ENCODE results near the gene RGS7. TPM values are rescaled to one million over a fixed set of nuclear protein-coding genes. Genes with fewer than 3 reads are reported as not detected.
"Not testable (repeated sequence)": the region's sequence is repeated elsewhere in the genome, so short reads cannot be mapped to it uniquely, and the experiment has no call there.

The RGS7 gene
- total RNA-seq, 2 experiments from 2014 or later, result not detected

DNA sequence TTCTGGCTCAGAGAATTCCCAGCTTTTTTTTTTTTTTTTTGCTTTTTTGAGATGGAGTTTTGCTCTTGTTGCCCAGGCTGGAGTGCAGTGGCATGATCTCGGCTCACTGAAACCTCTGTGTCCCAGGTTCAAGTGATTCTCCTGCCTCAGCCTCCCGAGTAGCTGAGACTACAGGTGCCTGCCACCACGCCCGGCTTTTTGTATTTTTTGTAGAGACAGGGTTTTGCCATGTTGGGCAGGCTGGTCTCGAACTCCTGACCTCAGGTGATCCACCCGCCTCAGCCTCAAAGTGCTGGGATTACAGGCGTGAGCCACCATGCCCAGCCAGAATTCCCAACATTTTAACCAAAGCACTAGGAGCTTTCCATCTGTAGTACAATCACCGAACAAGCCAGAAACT, 65.5 kb downstream of the RGS7 start:
- H3K4me3 Mint-ChIP-seq; DNase-seq; H3K4me1 Mint-ChIP-seq (ENCODE audit: low read depth); H3K27ac Mint-ChIP-seq; ATAC-seq; H3K36me3 Mint-ChIP-seq (ENCODE audit: low read depth); H3K27me3 Mint-ChIP-seq (ENCODE audit: low read depth); CTCF ChIA-PET; H3K9me3 Mint-ChIP-seq (ENCODE audit: insufficient read depth); POLR2A ChIA-PET: not testable (repeated sequence)

GRCh38 chr1:241286486-241286885, 70.5 kb downstream of the RGS7 start:
- POLR2A ChIA-PET, result no interaction called here

DNA sequence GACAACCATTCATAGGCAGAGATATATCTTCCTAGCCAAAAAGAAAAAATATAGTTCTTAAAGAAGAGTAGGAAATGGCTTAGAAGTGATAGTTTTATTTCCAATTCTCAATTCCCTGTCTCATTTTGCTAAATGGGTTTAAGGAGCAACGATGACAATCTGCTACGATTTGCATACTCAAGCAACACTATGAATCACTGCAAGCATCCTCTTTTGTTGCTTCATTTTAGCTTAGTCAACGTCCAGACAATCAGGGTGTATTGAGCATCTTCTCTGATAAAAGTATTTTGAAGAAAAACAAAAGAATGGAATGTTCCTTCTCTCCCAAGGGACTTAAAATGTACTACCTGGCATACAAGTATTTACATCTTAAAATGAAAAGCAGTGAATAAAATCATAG, 80.6 kb downstream of the RGS7 start:
- no peaks in the 10 kb centered on the region for H3K4me1 Mint-ChIP-seq (ENCODE audit: low read depth)
- POLR2A ChIA-PET, result no interaction called here
- no peak overlapping the region for H3K4me3 Mint-ChIP-seq
- CTCF ChIA-PET, result no interaction called here
- H3K27ac Mint-ChIP-seq, result no peak overlapping the region
- no peaks in the 10 kb centered on the region for H3K36me3 Mint-ChIP-seq (ENCODE audit: low read depth)
- no peaks in the 10 kb centered on the region for H3K27me3 Mint-ChIP-seq (ENCODE audit: low read depth)
- H3K9me3 Mint-ChIP-seq (ENCODE audit: insufficient read depth), result peaks cover 23% of the 10 kb centered on the region
- DNase-seq (no peak), ATAC-seq (no peak)

More at GRCh38 chr1:241286486-241286885, 70.5 kb downstream of the RGS7 start:
- ATAC-seq (no peak), DNase-seq (no peak)
- H3K27ac Mint-ChIP-seq, result no peak overlapping the region
- no peak overlapping the region for H3K4me3 Mint-ChIP-seq
- H3K27me3 Mint-ChIP-seq (ENCODE audit: low read depth), result no peaks in the 10 kb centered on the region
- CTCF ChIA-PET, result no interaction called here
- no peaks in the 10 kb centered on the region for H3K4me1 Mint-ChIP-seq (ENCODE audit: low read depth)
- peaks cover 4% of the 10 kb centered on the region for H3K9me3 Mint-ChIP-seq (ENCODE audit: insufficient read depth)
- no peaks in the 10 kb centered on the region for H3K36me3 Mint-ChIP-seq (ENCODE audit: low read depth)

- no peak for ATAC-seq
- ChIA-PET CTCF (no interaction called here), POLR2A (no interaction called here)
- no peaks in the 10 kb centered on the region for H3K27me3 Mint-ChIP-seq (ENCODE audit: low read depth)
- H3K9me3 Mint-ChIP-seq (ENCODE audit: insufficient read depth), result peaks cover 23% of the 10 kb centered on the region
- no peak overlapping the region for H3K27ac Mint-ChIP-seq
- DNase-seq, result no peak
- no peaks in the 10 kb centered on the region for H3K36me3 Mint-ChIP-seq (ENCODE audit: low read depth)
- no peak overlapping the region for H3K4me3 Mint-ChIP-seq
- no peaks in the 10 kb centered on the region for H3K4me1 Mint-ChIP-seq (ENCODE audit: low read depth)
These were observed 81.0 kb downstream of the RGS7 start for GRCh38 chr1:241275981-241276380.

- Mint-ChIP-seq H3K36me3 (ENCODE audit: low read depth) (no peaks in the 10 kb centered on the region), H3K27me3 (ENCODE audit: low read depth) (no peaks in the 10 kb centered on the region), H3K4me3 (no peak overlapping the region), H3K4me1 (ENCODE audit: low read depth) (no peaks in the 10 kb centered on the region), H3K9me3 (ENCODE audit: insufficient read depth) (peaks cover 23% of the 10 kb centered on the region), H3K27ac (no peak overlapping the region)
- CTCF ChIA-PET, result no interaction called here
- POLR2A ChIA-PET, result no interaction called here
- no peak for ATAC-seq
- DNase-seq, result no peak
These were observed 81.8 kb downstream of the RGS7 start for GRCh38 chr1:241275226-241275625.

GRCh38 chr1:241274693-241275092, 82.3 kb downstream of the RGS7 start:
- no peaks in the 10 kb centered on the region for H3K4me1 Mint-ChIP-seq (ENCODE audit: low read depth)
- ATAC-seq (no peak), DNase-seq (no peak)
- ChIA-PET POLR2A (no interaction called here), CTCF (no interaction called here)
- H3K36me3 Mint-ChIP-seq (ENCODE audit: low read depth), result no peaks in the 10 kb centered on the region
- no peak overlapping the region for H3K27ac Mint-ChIP-seq
- no peaks in the 10 kb centered on the region for H3K27me3 Mint-ChIP-seq (ENCODE audit: low read depth)
- peaks cover 23% of the 10 kb centered on the region for H3K9me3 Mint-ChIP-seq (ENCODE audit: insufficient read depth)
- H3K4me3 Mint-ChIP-seq, result no peak overlapping the region

- Mint-ChIP-seq H3K27me3 (ENCODE audit: low read depth) (no peaks in the 10 kb centered on the region), H3K4me3 (no peak overlapping the region), H3K4me1 (ENCODE audit: low read depth) (no peaks in the 10 kb centered on the region), H3K36me3 (ENCODE audit: low read depth) (no peaks in the 10 kb centered on the region), H3K9me3 (ENCODE audit: insufficient read depth) (peaks cover 21% of the 10 kb centered on the region), H3K27ac (no peak overlapping the region)
- DNase-seq, result no peak
- CTCF ChIA-PET, result no interaction called here
- no peak for ATAC-seq
- POLR2A ChIA-PET, result no interaction called here
These were observed 84.2 kb downstream of the RGS7 start for GRCh38 chr1:241272828-241273227.

DNA sequence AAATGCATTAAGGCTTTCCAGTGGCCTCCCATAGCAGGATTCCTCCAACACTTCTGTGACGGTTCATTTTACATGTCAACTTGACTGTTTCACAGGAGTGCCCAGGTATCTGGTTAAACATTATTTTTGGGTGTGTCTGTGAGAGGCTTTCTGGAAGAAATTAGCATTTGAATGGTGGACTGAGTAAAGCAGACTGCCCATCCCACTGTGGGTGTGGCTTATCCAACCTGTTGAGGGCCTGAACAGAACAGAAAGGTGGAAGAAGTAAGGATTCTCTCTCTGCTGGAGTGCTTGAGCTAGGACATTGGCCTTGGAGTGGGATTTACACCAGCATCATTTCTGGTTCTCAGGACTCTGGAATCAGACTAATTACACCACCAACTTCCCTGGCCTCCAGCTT, 85.6 kb downstream of the RGS7 start:
- no peak for ATAC-seq
- Mint-ChIP-seq H3K27me3 (ENCODE audit: low read depth) (no peaks in the 10 kb centered on the region), H3K4me3 (no peak overlapping the region), H3K27ac (no peak overlapping the region), H3K36me3 (ENCODE audit: low read depth) (no peaks in the 10 kb centered on the region), H3K4me1 (ENCODE audit: low read depth) (no peaks in the 10 kb centered on the region), H3K9me3 (ENCODE audit: insufficient read depth) (peaks cover 21% of the 10 kb centered on the region)
- CTCF ChIA-PET, result no interaction called here
- DNase-seq, result no peak
- POLR2A ChIA-PET, result no interaction called here

DNA sequence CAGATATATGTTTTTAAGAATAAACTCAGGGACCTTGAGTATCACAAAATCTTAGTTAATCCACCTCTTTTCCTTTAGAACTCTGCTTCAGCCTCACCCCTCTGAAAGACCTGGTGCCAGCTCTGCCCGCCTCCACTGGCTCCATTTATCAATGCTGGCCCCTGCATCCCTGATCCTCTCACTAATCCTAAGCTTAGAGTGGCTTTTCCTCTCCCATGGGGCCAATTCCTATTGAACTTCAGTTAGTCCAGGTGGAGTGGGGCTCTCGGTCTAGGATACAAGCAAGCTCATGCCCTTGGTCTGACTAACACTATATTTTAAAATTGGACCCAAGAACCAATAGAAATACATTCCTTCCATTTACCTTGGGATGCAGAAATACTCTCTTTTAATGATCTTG, 87.0 kb downstream of the RGS7 start:
- ChIA-PET POLR2A (no interaction called here), CTCF (no interaction called here)
- Mint-ChIP-seq H3K36me3 (ENCODE audit: low read depth) (no peaks in the 10 kb centered on the region), H3K4me3 (no peak overlapping the region), H3K27me3 (ENCODE audit: low read depth) (no peaks in the 10 kb centered on the region), H3K27ac (no peak overlapping the region), H3K4me1 (ENCODE audit: low read depth) (no peaks in the 10 kb centered on the region), H3K9me3 (ENCODE audit: insufficient read depth) (peaks cover 15% of the 10 kb centered on the region)
- ATAC-seq (no peak), DNase-seq (no peak)

- ATAC-seq (no peak), DNase-seq (no peak)
- Mint-ChIP-seq H3K4me1 (ENCODE audit: low read depth) (no peaks in the 10 kb centered on the region), H3K36me3 (ENCODE audit: low read depth) (no peaks in the 10 kb centered on the region), H3K27ac (no peak overlapping the region), H3K4me3 (no peak overlapping the region), H3K9me3 (ENCODE audit: insufficient read depth) (peaks cover 15% of the 10 kb centered on the region), H3K27me3 (ENCODE audit: low read depth) (no peaks in the 10 kb centered on the region)
- POLR2A ChIA-PET, result no interaction called here
- CTCF ChIA-PET, result no interaction called here
These were observed 87.9 kb downstream of the RGS7 start for GRCh38 chr1:241269116-241269515.

GRCh38 chr1:241266121-241266520, 90.9 kb downstream of the RGS7 start:
- H3K4me3 Mint-ChIP-seq, result no peak overlapping the region
- no peaks in the 10 kb centered on the region for H3K4me1 Mint-ChIP-seq (ENCODE audit: low read depth)
- ATAC-seq (no peak), DNase-seq (no peak)
- ChIA-PET POLR2A (no interaction called here), CTCF (no interaction called here)
- no peaks in the 10 kb centered on the region for H3K27me3 Mint-ChIP-seq (ENCODE audit: low read depth)
- H3K27ac Mint-ChIP-seq, result no peak overlapping the region
- peaks cover 4% of the 10 kb centered on the region for H3K9me3 Mint-ChIP-seq (ENCODE audit: insufficient read depth)
- H3K36me3 Mint-ChIP-seq (ENCODE audit: low read depth), result no peaks in the 10 kb centered on the region

- CTCF ChIA-PET, result no interaction called here
- no peak overlapping the region for H3K4me3 Mint-ChIP-seq
- peaks cover 4% of the 10 kb centered on the region for H3K9me3 Mint-ChIP-seq (ENCODE audit: insufficient read depth)
- no peak for DNase-seq
- no peaks in the 10 kb centered on the region for H3K27me3 Mint-ChIP-seq (ENCODE audit: low read depth)
- no peaks in the 10 kb centered on the region for H3K36me3 Mint-ChIP-seq (ENCODE audit: low read depth)
- no peak overlapping the region for H3K27ac Mint-ChIP-seq
- ATAC-seq, result no peak
- POLR2A ChIA-PET, result no interaction called here
- H3K4me1 Mint-ChIP-seq (ENCODE audit: low read depth), result no peaks in the 10 kb centered on the region
These were observed 91.6 kb downstream of the RGS7 start for GRCh38 chr1:241265428-241265827.

- Mint-ChIP-seq H3K4me3 (no peak overlapping the region), H3K36me3 (ENCODE audit: low read depth) (no peaks in the 10 kb centered on the region), H3K27me3 (ENCODE audit: low read depth) (no peaks in the 10 kb centered on the region), H3K27ac (no peak overlapping the region), H3K4me1 (ENCODE audit: low read depth) (no peaks in the 10 kb centered on the region), H3K9me3 (ENCODE audit: insufficient read depth) (peaks cover 4% of the 10 kb centered on the region)
- CTCF ChIA-PET, result no interaction called here
- POLR2A ChIA-PET, result no interaction called here
- ATAC-seq (no peak), DNase-seq (no peak)
These were observed 93.7 kb downstream of the RGS7 start for GRCh38 chr1:241263346-241263745.

Data from activated CD8-positive, alpha-beta T cell treated with anti-CD3 and anti-CD28 coated beads, Interleukin-2, amount 10 ng/mL, durations not matched to agents 7 days and 5 days (primary cell).